ENCODE results near the gene GRAPL.
"Not testable (repeated sequence)": the region's sequence is repeated elsewhere in the genome, so short reads cannot be mapped to it uniquely, and the experiment has no call there.

- TF ChIP-seq CTCF, POLR2A (IDR thresholded peaks at IDR 0.05): not testable (repeated sequence)
These were observed 30.2 kb downstream of the GRAPL start for GRCh38 chr17:19157628-19158027.
